ENCODE results near the gene TKT.
"Not testable (repeated sequence)": the region's sequence is repeated elsewhere in the genome, so short reads cannot be mapped to it uniquely, and the experiment has no call there.

TKT gene

DNA sequence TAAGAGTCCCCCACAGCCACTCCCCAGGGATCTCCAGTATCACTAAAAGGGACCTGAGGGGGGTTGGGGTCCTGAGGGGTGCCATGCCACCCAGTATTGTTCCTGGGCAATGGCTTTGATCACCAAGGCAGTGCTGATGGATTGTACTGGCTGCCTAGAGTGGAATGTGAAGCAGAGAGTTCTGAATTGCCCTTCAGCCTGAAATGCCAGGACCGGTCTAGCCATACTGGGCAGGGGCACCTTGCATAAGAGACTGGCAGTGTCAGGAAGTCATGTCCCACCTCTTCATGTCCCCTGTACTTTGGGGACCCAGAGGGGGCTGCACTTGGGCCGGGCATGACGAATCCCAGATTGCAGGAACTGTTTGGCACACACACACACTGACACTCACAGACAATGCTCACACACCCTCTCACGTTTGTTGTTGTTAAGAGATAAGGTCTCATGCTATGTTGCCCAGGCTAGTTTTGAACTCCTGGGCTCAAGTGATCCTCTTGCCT lies 4.5 kb upstream of the TKT start:
- in situ Hi-C loops (cut with MboI; ENCODE audit: low sequenced_read_pairs), result no loop called here

DNA sequence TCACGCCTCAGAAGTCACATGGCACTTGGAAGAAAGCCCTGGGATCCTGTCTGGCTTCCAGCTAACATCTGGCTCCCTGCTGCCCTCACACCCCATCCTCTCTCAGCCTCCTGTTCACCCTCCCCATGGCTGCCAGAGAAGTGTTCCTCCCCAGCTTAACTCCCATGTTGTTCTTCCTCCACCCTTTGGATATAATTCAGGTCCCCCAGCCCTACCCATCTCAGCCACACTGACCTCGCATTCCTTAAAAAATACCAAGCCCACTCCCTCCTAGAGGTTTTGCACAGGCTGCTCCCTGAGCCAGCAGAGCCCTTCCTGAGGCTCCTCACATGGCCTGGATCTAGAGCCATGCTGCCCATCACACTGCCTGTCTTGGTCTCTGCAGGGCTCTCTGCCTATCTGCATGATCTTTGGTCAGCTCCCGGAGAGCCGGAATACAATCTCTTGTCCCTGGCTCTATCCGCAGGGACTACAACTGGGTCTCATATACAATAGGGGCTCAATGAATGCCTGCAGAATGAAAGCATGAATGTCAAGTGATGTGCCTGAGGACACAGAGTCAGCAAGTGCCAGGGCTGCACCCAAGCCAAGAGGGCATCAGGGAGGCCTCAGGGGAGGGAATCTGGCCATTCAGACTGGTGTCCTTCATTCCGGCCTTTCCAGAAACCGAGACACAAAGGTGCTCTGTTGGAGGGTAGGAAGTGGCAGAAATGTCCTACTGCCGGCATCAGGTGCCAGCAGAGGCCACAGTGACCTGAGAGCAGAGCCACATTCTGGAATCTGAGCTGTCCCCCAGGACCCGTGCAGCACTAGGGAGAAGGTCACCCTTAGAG lies 3.8 kb upstream of the TKT start:
- in situ Hi-C loops (cut with MboI; ENCODE audit: low sequenced_read_pairs), result no loop called here

DNA sequence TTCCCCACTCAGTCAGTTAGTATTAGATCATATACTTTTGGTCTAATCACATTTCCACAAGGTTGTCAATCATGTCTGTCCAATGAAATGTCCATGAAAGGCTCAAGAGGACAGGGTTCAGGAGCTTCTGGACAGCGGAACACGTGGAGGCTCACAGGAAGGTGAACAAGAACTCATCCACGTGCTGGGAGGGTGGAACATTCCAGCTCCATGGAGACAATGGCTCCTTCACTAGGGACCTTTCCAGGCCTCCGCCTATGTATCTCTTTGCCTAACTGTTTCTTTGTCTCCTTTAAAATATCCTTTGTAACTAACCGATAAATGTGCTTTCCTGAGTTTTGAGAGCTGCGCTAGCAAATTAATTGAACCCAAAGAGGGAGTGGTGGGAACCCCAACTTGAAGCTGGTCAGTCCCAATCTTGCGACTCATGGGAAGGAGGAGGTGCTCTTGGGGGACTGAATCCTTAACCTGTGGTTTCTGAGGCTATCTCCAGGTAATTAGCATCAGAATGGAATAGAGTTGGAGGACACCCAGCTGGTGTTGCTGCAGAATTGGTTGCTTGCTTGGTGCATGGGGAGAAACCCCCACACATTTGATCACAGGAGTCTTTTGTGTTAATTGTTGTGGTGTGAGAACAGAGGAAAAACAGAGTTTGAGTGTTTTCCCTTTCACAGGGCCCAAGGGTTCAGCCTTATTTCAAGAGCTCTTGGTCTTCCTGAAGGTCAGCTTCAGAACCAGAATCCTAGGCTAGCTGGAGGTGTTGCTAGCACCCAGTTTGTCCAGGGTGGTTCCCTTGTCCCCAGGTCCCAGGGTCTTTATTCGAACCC lies 3.0 kb upstream of the TKT start:
- in situ Hi-C loops (cut with MboI; ENCODE audit: low sequenced_read_pairs), result no loop called here

DNA sequence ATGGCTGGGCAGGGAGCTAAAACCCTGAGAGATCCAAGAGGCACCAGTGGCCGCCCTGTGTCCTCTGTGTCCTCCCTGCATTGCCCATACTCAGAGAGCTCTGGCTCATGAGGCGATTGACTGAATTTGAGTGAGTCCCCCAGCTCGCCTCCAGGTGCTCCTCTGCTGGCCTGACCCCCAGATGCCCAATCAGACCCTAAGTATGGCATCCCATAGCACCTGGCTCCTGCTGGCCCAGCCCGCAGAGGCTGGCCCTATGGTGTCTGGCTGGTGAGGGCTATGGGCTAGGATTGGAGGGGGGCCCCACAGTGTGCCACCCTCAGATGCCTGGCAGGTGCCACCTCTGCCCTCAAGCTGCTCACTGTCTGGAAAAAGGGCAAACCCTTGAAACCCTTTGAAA lies 1.6 kb upstream of the TKT start:
- in situ Hi-C loops (cut with MboI; ENCODE audit: low sequenced_read_pairs), result no loop called here

DNA sequence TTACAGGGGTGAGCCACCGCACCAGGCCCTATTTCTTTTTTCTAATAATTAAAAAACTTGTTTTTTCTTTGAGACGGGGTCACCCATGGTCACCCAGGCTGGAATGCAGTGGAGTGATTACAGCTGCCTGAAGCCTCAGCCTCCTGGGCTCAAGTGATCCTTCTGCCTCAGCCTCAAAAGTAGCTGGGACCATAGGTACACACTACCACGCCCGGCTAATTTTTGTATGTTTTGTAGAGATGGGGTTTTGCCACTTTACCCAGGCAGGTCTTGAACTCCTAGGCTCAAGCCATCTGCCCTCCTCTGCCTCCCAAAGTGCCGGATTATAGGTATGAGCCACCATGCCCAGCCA lies 858 bp upstream of the TKT start:
- in situ Hi-C loops (cut with MboI; ENCODE audit: low sequenced_read_pairs), result no loop called here

DNA sequence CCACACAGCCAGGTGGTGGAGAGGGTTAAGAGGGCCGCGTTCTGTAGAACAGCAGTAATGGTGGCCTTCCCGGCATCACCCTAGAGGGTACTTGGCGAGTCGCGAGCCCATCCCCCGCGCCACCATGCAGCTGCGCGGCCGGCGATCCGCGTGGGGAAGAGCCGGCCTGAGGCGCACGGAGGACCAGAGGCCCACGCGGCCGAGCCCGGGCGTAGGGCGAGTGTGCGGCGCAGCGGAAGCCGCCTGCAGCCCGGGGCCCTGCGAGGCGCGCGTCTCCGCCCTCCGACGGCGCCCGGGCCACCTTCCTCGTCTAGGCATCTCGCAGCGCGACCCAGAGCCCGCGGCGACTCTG lies 423 bp downstream of the TKT start:
- in situ Hi-C loops (cut with MboI; ENCODE audit: low sequenced_read_pairs), result no loop called here

DNA sequence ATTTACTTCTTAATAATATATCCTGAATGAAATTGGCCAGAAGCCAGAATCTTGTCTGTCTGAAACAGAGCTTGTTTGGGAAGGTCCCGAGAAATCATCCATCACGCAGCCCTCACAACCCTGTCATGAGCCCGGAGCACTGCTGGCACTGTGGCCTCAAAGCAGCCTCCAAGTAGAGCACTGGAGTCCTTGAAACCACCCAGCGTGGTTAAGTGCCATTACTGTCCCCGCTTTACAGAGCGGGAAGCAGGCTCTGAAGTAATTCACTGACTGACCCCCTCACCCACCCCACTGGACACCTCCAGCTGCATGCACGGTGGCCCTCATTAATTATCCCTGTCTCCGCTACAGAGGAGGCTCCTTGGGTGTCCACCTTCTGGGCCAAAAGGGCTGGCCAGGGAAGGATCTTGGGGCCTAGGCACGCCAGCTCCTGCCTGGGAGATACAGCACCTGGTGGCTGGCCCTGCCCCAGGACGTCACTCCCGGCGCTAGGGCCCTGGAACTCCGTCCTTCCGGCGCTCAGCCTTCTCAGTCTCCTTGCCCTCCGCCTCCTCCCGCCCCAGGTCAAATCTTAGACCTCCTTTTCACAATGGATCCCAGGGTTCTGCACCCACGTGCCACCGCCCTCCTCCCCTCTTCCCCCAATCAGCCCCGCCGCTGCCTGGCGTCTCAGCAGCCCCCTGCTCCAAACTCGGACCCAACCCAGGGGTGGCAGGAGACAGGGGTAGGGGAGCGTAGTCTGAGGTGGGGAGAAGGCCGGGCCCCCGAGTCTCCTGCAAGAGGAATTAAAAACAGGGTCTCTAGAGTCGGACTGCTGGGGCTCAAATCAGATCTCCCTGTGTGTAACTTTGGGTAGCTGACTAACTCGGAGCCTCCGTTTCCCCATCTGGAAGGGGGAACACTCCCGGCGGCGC lies 1.1 kb downstream of the TKT start:
- in situ Hi-C loops (cut with MboI; ENCODE audit: low sequenced_read_pairs), result no loop called here

DNA sequence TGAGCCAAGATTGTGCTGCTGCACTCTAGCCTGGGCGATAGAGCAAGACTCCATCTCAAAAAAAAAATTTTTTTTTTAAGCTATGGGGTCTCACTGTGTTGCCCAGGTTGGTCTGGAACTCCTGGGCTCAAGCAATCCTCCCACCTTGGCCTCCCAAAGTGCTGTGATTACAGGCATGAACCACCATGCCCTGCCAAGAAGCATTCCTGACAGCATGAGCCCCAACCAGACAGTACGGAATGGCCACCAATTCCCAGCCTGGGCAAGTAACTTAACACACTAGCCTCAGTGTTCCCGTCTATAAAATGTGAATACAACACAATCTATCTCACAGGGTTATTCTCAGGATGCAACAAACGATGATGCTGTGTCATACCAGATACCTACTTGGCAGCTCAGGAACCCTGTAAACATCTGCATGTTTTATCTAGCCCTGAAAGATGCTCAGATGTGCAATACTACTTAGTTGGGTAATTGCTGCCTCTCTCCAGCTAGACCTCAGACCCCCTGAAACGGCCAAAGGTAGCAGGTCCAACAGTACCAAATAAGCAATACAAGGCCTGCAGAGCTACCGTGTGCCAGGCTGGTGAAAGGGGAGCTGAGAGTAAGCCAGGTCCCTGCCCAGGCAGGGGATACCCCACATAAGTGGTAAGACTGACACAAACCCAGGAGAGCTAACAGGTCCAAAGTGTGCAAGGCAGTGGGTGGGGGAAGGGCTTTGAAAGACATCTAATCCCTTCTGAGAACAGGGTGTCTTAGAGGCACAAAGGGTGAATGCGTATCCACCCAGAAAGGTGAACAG lies 1.9 kb downstream of the TKT start:
- in situ Hi-C loops (cut with MboI; ENCODE audit: low sequenced_read_pairs), result no loop called here

DNA sequence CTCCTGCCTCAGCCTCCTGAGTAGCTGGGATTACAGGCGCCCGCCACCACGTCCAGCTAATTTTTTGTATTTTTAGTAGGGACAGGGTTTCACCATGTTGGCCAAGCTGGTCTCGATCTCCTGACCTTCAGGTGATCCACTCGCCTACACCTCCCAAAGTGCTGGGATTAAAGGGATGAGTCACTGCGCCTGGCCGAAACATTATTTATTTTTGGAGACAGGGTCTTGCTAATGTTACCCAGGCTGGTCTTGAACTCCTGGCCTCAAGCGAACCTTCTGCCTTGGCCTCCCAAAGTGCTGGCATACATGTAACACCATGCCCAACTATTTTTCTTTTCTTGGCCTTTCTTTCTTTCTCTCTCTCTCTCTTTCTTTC lies 2.9 kb downstream of the TKT start:
- in situ Hi-C loops (cut with MboI; ENCODE audit: low sequenced_read_pairs), result not testable (repeated sequence)

DNA sequence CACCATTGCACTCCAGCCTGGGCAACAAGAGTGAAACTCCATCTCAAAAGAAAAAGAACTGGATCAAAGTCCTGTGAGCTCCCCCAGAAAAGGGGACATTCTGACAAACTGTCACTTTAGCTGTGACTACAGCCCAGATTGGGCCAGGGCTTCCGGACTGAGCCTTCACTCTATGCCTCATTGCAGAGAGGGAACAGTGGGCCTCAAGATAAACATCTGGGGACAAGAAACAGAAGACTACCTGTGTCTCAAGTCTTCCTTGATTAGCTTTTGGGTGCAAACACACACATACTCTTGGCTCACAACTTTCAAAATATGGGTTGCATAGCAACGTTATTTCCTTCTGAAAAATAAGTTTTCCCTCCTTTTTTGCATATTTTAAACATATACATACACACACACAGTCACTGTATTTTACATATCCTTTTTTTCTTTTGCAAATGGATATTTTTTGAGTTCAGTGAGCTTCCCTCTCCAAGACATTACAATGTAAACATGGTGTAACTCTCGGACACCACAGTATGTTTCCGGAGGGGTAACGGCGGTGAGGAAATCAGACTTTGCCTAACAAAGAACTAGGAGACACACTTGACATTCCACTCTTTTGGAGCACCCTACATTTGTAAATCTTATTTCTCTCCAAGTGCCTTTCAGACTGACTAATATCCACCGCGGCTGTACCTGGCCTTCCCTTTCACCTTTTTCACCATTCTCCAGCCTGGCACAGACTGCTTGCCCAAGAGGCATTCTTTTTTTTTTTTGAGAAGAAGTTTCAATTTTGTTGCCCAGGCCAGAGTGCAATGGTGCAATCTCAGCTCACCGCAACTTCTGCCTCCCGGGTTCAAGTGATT lies 3.5 kb downstream of the TKT start:
- in situ Hi-C loops (cut with MboI; ENCODE audit: low sequenced_read_pairs), result no loop called here

DNA sequence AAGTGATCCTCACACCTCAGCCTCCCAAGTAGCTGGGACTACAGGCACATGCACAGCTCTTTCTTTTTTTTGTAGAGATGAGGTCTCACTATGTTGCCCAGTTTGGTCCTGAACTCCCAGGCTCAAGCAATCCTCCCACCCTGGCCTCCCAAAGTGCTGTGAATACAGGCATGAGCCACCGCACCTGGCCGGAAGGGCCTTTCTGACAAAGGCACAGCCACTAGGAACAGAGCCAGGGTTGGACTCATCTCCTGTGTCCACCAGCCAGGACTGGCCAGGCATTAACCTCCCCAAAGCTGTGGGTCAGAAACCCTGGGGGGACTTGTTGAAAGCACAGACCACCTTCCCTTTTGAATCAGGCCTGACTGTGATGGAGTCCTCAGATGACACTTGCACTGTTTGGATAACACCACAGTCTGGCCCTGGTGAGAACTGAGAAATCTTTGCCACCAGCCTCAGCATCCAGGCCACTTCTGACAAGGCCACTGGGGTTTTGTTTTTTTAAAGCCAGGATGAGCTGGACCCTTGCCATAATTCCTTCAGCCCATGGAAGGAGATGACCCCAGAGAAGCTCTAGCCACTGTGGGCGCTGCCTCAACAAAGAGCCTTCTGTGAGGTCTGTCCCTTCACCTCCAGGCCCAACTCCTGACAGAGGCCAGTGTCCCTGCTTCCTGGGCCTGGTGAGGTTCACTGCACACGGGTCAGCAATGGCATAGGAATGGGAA lies 4.8 kb downstream of the TKT start:
- in situ Hi-C loops (cut with MboI; ENCODE audit: low sequenced_read_pairs), result no loop called here

DNA sequence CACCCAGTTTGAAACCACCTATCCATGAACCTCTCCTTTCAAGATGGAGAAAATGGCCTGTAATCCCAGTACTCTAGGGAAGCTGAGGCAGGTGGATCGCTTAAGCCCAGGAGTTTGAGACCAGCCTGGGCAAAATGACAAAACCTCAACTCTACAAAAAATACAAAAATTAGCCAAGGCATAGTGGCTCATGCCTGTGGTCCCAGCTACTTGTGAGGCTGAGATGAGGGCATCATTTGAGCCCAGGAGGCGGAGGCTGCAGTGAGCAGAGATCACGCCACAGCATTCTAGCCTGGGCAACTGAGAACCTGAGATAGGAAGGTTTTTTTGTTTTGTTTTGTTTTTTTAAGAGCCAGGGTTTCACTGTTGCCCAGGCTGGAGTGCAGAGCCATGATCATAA lies 5.4 kb downstream of the TKT start:
- in situ Hi-C loops (cut with MboI; ENCODE audit: low sequenced_read_pairs), result no loop called here

DNA sequence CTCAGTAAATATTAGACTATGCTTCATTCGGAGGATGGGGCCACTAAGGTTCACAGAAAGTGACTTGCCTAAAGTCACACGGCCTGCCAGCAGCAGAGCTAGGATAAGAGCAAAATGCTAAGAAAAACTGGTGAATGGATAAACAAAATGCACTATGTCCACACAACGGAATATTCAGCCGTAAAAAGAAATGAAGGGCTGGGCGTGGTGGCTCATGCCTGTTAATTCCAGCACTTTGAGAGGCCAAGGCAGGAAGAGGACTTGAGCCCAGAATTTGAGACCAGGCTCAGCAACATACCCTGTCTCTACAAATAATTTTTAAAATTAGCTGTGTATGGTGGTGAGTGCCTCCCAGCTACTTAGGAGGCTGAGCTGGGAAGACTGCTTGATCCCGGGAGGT lies 7.7 kb downstream of the TKT start:
- in situ Hi-C loops (cut with MboI; ENCODE audit: low sequenced_read_pairs), result no loop called here

DNA sequence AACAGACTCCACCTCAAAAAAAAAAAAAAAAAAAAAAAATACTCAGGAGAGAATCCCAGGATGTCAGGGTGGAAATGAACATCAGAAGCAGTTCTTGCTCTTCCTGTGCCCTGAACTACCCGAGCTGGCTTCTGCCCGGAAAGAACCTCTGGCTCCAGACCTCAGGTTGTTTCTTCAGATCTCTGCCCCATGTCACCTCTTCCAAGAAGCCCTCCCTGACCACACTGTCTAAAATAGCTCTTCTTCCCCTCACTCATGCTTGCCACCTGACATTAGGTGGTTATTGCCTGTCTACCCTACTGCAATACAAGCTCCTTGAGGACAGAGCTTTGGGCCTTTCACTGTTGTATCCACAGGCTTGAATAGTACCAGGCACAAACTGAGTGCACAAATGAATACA lies 8.2 kb downstream of the TKT start:
- in situ Hi-C loops (cut with MboI; ENCODE audit: low sequenced_read_pairs), result no loop called here

DNA sequence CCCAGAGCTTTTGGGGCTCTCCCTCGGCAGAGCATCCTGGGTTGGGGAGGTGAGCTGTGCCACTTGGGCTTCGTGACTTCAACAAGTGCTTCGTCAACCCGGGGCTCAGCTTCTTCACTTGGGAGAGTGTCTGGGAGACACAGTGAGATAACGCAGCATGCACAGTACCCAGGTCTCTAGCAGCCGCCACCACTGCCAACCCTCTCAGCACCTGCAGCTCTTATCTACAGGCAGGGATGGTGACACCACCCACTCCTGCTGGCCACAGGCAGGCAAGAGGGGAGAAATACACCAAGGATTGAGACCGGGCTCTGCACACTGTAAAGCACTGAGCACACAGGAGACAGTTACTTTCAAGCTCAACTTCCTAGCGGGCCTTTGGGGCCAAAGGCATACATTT lies 11.6 kb downstream of the TKT start:
- in situ Hi-C loops (cut with MboI; ENCODE audit: low sequenced_read_pairs), result no loop called here

DNA sequence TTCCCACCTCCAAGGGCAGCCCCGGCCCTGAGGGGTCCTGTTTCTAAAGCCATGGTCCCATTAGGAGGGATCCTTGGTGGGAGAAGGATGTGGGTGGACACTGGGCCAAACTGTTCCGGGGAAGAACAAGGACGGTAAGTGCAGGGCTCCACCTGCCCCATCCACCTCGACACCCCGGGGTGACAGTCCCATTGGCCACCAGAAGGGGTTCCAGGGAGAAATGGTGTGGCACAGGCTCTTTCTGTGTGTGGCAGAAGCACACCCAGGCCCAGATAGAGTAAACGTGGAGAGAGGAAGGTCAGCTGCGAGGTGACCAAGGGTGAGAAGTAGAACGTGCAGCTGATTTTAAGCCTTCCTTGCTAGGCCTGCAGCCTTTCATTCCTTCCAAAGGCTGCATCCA lies 12.0 kb downstream of the TKT start:
- in situ Hi-C loops (cut with MboI; ENCODE audit: low sequenced_read_pairs), result no loop called here

DNA sequence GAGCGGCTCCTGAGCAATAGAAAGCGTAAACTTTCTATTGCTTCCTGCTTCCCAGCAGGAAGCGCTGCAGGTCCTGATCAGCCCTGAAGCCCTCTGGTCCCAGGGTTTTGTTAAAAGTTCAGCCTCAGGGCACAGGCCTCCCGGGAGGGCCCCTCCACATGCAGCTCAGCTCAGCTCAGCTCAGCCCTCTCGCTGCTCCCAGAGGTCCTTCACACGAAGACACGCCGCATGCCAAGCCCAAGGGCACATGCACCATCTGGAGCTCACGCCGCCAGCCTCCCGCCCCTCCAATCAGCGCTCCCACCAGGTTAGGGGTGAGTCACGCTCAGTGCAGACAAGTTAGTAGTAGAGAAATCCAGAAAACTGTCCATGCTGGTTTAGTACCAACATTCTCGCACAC lies 12.7 kb downstream of the TKT start:
- in situ Hi-C loops (cut with MboI; ENCODE audit: low sequenced_read_pairs), result no loop called here

DNA sequence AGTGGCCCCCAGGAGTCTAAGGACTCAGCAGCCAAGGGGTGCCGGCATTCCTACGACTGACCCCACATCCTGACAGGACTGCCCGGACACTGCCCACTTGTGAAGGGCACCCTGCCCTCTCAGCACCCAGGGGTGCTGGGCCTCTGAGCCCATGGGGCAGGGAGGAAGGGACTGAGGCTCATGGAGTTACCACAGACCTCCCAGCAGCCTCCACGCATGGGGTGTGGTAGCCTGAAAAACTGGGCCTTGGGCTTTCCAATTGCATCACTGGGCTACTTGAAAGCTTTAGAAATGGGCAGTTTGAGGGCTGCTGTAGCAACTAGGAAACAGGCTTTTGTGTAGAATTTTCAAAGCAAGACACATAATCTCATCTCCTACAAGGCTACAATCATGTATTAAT lies 13.2 kb downstream of the TKT start:
- in situ Hi-C loops (cut with MboI; ENCODE audit: low sequenced_read_pairs), result no loop called here

DNA sequence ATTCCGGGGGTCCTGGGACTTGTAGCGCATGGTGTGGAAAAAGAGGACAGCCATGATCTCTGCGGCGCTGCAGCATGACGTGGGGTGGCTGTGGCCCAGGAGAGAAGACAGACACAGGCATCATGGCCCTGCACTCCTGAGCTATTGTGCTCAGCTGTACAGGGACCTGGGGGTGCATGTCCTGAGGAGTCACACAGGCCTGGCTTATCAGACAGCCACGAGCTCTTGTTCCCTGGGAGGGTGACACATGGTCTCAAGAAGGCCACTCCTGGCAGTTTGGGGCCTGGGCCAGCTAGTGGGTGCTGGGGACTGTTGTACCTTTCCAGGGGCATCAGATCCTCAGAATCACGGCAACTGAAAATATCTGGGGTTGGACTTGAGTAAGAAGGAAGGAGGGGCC lies 13.7 kb downstream of the TKT start:
- in situ Hi-C loops (cut with MboI; ENCODE audit: low sequenced_read_pairs), result no loop called here

Measured in hTERT RPE-1 (cell line).